HepG2 (cell line): ENCODE data around the gene SLC2A8. TPM values are rescaled to one million over a fixed set of nuclear protein-coding genes. Genes with fewer than 3 reads are reported as not detected.

Experiments
- ATAC-seq: fragments of 200-7000 bp; cut with Tn5 transposase; 3 replicates; pipeline ENCODE4 v1.9.1; 2020; ENCODE audit warnings: mild to moderate bottlenecking, moderate library complexity
- BruUV-seq: library from RNA; stranded (reverse); fragments of 400-500 nt; replicated peaks from 2 replicates; lab custom pipeline; 2021; lab: Mats Ljungman, UMichigan
- CTCF ChIA-PET: fragments of 300-600 bp; formaldehyde crosslinking; extraction: SDS; loops from one replicate; lab custom pipeline; 2021; ENCODE audit warnings: low total read pairs, inconsistent platforms, low intra/inter-chr PET ratio; lab: Yijun Ruan, JAX
- POLR2A ChIA-PET: fragments of 350-600 bp; sonication (Branson Sonifier 250); formaldehyde crosslinking; loops from one replicate; lab custom pipeline; 2020; ENCODE audit warnings: antibody characterized with exemption, inconsistent platforms; lab: Yijun Ruan, JAX
- DNase-seq: peaks from one replicate; pipeline ENCODE4 v3.0.0-alpha.2; 2015; ENCODE audit warnings: low spot score
- FAIRE-seq: peaks from 3 replicates; lab custom pipeline; 2011; peaks lifted over from hg19 to GRCh38; lab: Jason Lieb, UNC
- H2AFZ ChIP-seq: one replicate; pipeline ENCODE4 v1.6.1; 2011; ENCODE audit warnings: low read length, inconsistent platforms
- H3K27ac ChIP-seq: fragments of 300-600 bp; 3 replicates; pipeline ENCODE4 v1.8.0; 2011; ENCODE audit warnings: mixed run types, mild to moderate bottlenecking, mixed read lengths, low read length, inconsistent platforms; ENCODE audit not compliant: insufficient read depth; ENCODE audit errors: extremely low read length
- H3K27me3 ChIP-seq, 2 experiments: fragments of 200-600 bp in 1 of 2; 2 replicates in 1 of 2; 3 replicates in 1 of 2; pipeline versions ENCODE4 v1.6.0 to v1.8.0; 2011; ENCODE audit warnings: low read length in 2 of 2, mild to moderate bottlenecking in 2 of 2, moderate library complexity in 2 of 2, inconsistent platforms in 1 of 2; ENCODE audit not compliant: insufficient read depth in 2 of 2, control insufficient read depth in 1 of 2
- H3K36me3 ChIP-seq, 2 experiments: fragments of 200-600 bp in 1 of 2; replicated peaks in 1 of 2; 2 replicates in 1 of 2; 3 replicates in 1 of 2; pipeline versions ENCODE4 v1.5.1 to v1.8.0; 2011; ENCODE audit warnings: low read length in 2 of 2, inconsistent platforms in 1 of 2; ENCODE audit not compliant: insufficient read depth in 2 of 2, control insufficient read depth in 1 of 2
- H3K4me1 ChIP-seq: 2 replicates; pipeline ENCODE4 v1.5.1; 2012; ENCODE audit warnings: low read length, inconsistent platforms; ENCODE audit not compliant: insufficient read depth
- H3K4me2 ChIP-seq: 2 replicates; pipeline ENCODE4 v1.6.0; 2011; ENCODE audit warnings: low read depth, low read length, inconsistent platforms
- H3K4me3 ChIP-seq, 3 experiments: fragments of 200-600 bp in 1 of 3; sonication (generic), shearing (Covaris generic) in 1 of 3; replicated peaks in 1 of 3; 2 replicates each; pipeline ENCODE4 v1.5.1; 2011 to 2016; ENCODE audit warnings: low read length in 3 of 3, inconsistent platforms in 2 of 3, low read depth in 2 of 3, mild to moderate bottlenecking in 2 of 3, control low read depth in 1 of 3, mixed read lengths in 1 of 3; ENCODE audit not compliant: insufficient read depth in 1 of 3
- H3K79me2 ChIP-seq: one replicate; pipeline ENCODE4 v1.6.1; 2011; ENCODE audit warnings: low read length, inconsistent platforms; ENCODE audit not compliant: insufficient read depth
- H3K9ac ChIP-seq: 2 replicates; pipeline ENCODE4 v1.6.0; 2011; ENCODE audit warnings: mild to moderate bottlenecking, low read depth, low read length, inconsistent platforms; ENCODE audit not compliant: insufficient read depth
- H3K9me3 ChIP-seq: 2 replicates; pipeline ENCODE4 v1.5.1; 2012; ENCODE audit warnings: mild to moderate bottlenecking, low read length
- H4K20me1 ChIP-seq: 2 replicates; pipeline ENCODE4 v1.6.0; 2011; ENCODE audit warnings: inconsistent platforms, mild to moderate bottlenecking, low read length, moderate library complexity; ENCODE audit not compliant: insufficient read depth
- KLF12 ChIP-seq: sonication (generic); formaldehyde crosslinking; IDR thresholded peaks from 2 replicates; pipeline ENCODE4 v1.4.0; 2020; ENCODE audit warnings: missing genetic modification reagents, borderline replicate concordance
- MBD4 ChIP-seq: IDR thresholded peaks from 2 replicates; pipeline ENCODE4 v1.6.1; 2012; ENCODE audit warnings: low read length, inconsistent platforms, borderline replicate concordance
- MED8 ChIP-seq: sonication (generic); formaldehyde crosslinking; IDR thresholded peaks from 2 replicates; pipeline ENCODE4 v1.8.1; 2023; ENCODE audit warnings: mild to moderate bottlenecking, missing genetic modification reagents; ENCODE audit not compliant: insufficient replicate concordance
- TCF12 ChIP-seq, 2 experiments: fragments of 450-650 bp in 1 of 2; sonication (generic) in 1 of 2; formaldehyde crosslinking in 1 of 2; IDR thresholded peaks; 2 replicates each; pipeline versions ENCODE4 v1.6.1 to v1.8.0; 2017 to 2022; ENCODE audit warnings: antibody characterized with exemption in 1 of 2, mild to moderate bottlenecking in 1 of 2, missing genetic modification reagents in 1 of 2, moderate library complexity in 1 of 2
- ZNF317 ChIP-seq: sonication (generic); formaldehyde crosslinking; IDR thresholded peaks from 2 replicates; pipeline ENCODE4 v1.5.0; 2020; ENCODE audit warnings: mild to moderate bottlenecking, missing genetic modification reagents
- ZNF878 ChIP-seq: sonication (generic); formaldehyde crosslinking; IDR thresholded peaks from 2 replicates; pipeline ENCODE4 v1.8.1; 2023; ENCODE audit warnings: mild to moderate bottlenecking, missing genetic modification reagents, moderate library complexity
- WGBS: methylation state at CpG from one replicate; pipeline ENCODE4 v1.1.6; 2017; ENCODE audit warnings: low lambda C conversion rate; 5-methylcytosine and 5-hydroxymethylcytosine counted together
- in situ Hi-C: cut with HindIII; loops from 2 replicates; pipeline ENCODE4 v1.10.0; 2017; ENCODE audit warnings: low pct_unique_long_range_greater_than_20kb; ENCODE audit not compliant: extremely low pct_ligation_motif_present
- intact Hi-C: fragments of 100-400 bp; cut with micrococcal nuclease; formaldehyde crosslinking; loops from one replicate; pipeline ENCODE4 v1.10.0; 2022; ENCODE audit not compliant: unreplicated experiment
- polyA plus RNA-seq, 8 experiments: library from polyadenylated mRNA; depleted of rRNA in 3 of 8; stranded (reverse) in 7 of 8; unstranded in 1 of 8; fragments of >200 nt; fragmentation: Illumina TruSeq in 4 of 8; extraction: Trizol in 4 of 8; gene quantifications; 2 replicates each; pipeline versions ENCODE4 v1.2.1 to v1.2.3, GENCODE V29; 2011 to 2016; ENCODE audit warnings: low read depth in 4 of 8, missing spikeins in 1 of 8, mixed read lengths in 1 of 8; ENCODE audit not compliant: insufficient read depth in 1 of 8
- total RNA-seq, 5 experiments: library from RNA; depleted of rRNA; stranded (reverse); fragments of >200 nt; fragmentation: Illumina TruSeq; extraction: Trizol; gene quantifications; 2 replicates each; pipeline ENCODE4 v1.2.3, GENCODE V29; 2016; ENCODE audit warnings: low read depth in 1 of 5
- TF ChIP-seq, protein P1 (sequence below): sonication (generic); formaldehyde crosslinking; IDR thresholded peaks from 2 replicates; pipeline ENCODE4 v1.4.0; 2020; ENCODE audit warnings: missing genetic modification reagents; ENCODE audit errors: not compliant biosample characterization
- TF ChIP-seq, protein P2 (sequence below): sonication (generic); formaldehyde crosslinking; IDR thresholded peaks from 2 replicates; pipeline ENCODE4 v1.8.0; 2023; ENCODE audit warnings: mild to moderate bottlenecking, missing genetic modification reagents

Gene SLC2A8
- total and polyA plus RNA-seq, 2 of the 13 experiments (the other 11 are each of a cell fraction or from before 2014, with no cell fraction given) = 22.6 to 48.6 TPM

DNA sequence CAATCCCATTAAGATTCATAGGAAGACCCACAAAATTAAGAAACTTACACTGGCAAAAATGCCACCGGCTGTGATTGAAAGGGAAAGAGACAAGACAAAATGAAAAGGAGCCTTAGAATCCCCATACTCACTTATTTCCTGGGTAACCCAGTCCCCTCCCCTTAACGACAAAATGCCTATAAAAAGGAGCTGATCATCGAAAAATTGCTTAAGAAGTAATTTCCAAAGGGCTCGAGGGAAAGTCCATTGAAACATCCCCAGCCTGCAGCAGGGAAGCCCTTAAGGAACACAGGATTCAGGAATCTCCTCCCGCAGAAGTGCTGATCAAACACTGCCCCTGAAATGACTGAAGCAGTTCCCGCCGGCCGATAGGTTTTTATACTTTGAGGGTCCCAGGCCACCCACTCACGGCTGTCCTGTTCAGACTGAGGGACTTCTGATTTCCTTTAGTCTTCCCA, 26.5 kb downstream of the SLC2A8 start:
- Histone ChIP-seq H3K79me2 (peaks cover 52% of the 10 kb centered on the region), H4K20me1 (no peaks in the 10 kb centered on the region), H3K36me3 (peaks cover under 1 to 6% of the 10 kb centered on the region in 2 experiments; a peak in 3 of 5 replicates), H3K4me1 (peaks cover 47% of the 10 kb centered on the region), H3K4me3 (peak overlapping the region; percentile 87 to 97 (median 93)), H3K27ac (peak overlapping the region; percentile 95), H3K9ac (peak overlapping the region; percentile 88), H3K9me3 (no peaks in the 10 kb centered on the region), H3K4me2 (peak overlapping the region; percentile 89), H3K27me3 (no peaks in the 10 kb centered on the region; a peak in 1 of 5 replicates), H2AFZ (peak overlapping the region; percentile 97)
- FAIRE-seq (no peak), DNase-seq (no peak), ATAC-seq (peak; percentile 26)
- 0% methylated on average over 5 of the region's 9 CpGs for WGBS
- intact Hi-C loops (loop anchor here (5.0 kb wide), 1 partner anchor 211 kb away; no protein-coding TSS in a partner anchor), in situ Hi-C loops (no loop called here)
- TF ChIP-seq ZNF878 (CRISPR knock-in tag) (no peak), ZNF317 (CRISPR knock-in tag) (0 out of 2 replicates have a peak, but pooled peaks have one; percentile 33), TCF12 (IDR thresholded peaks at IDR 0.05) (no peak), TCF12 (CRISPR knock-in tag; IDR thresholded peaks at IDR 0.05) (0 out of 2 replicates have a peak, but pooled peaks have one; percentile 10), MBD4 (0 out of 2 replicates have a peak, but pooled peaks have one; percentile 18), MED8 (CRISPR knock-in tag) (peak; percentile 25), KLF12 (CRISPR knock-in tag) (0 out of 2 replicates have a peak, but pooled peaks have one; percentile 0)
- TF ChIP-seq, protein P1, sequence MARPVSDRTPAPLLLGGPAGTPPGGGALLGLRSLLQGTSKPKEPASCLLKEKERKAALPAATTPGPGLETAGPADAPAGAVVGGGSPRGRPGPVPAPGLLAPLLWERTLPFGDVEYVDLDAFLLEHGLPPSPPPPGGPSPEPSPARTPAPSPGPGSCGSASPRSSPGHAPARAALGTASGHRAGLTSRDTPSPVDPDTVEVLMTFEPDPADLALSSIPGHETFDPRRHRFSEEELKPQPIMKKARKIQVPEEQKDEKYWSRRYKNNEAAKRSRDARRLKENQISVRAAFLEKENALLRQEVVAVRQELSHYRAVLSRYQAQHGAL (CRISPR knock-in tag) = no peak
- TF ChIP-seq, protein P2, sequence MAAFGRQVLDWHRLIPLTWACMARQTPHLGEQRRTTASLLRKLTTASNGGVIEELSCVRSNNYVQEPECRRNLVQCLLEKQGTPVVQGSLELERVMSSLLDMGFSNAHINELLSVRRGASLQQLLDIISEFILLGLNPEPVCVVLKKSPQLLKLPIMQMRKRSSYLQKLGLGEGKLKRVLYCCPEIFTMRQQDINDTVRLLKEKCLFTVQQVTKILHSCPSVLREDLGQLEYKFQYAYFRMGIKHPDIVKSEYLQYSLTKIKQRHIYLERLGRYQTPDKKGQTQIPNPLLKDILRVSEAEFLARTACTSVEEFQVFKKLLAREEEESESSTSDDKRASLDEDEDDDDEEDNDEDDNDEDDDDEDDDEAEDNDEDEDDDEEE (CRISPR knock-in tag) = 0 out of 2 replicates have a peak, but pooled peaks have one; percentile 3
- ChIA-PET CTCF (no interaction called here), POLR2A (interaction anchor here (1.0 to 3.3 kb wide), 12 partner anchors 16 to 209 kb away, joined by 3 to 39 read pairs (median 6); partner anchors contain the start of genes LRSAM1, RPL12 and SLC2A8)
- BruUV-seq = TSS peak; percentile 85
